Measurements from ENCODE around the gene DTWD2.

DNA sequence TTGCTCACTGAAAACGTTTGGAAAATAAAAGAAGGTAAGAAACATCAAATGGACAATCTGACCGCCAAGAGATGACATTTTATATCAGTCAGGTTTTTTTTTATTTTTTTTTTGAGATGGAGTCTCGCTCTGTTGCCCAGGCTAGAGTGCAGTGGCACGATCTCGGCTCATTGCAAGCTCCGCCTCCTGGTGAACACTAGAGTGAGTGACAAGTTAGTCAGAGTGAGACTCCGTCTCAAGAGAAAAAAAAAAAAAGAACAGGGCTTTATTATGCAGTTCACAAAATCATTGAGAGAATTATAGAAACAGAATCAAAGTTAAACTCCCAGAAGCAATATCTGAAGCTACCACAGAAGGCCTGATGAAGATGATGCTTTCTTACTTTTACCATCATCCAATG, 70.1 kb downstream of the DTWD2 start:
- TF ChIP-seq CTCF (IDR thresholded peaks at IDR 0.05) = no peak
- TF ChIP-seq POLR2A (IDR thresholded peaks at IDR 0.05) = no peak
